Heart right ventricle (tissue), 16 donors: ENCODE data around the gene ERN2. TPM values are rescaled to one million over a fixed set of nuclear protein-coding genes. Genes with fewer than 3 reads are reported as not detected.
A peak's percentile ranks its signal among the peaks of the same experiment; 100 is the strongest.

ENCODE experiments used
- ATAC-seq, 8 donors: fragments of 200-7000 bp; cut with Tn5 transposase; one replicate each; pipeline ENCODE4 v1.9.1; 2020; ENCODE audit warnings: mild to moderate bottlenecking in 8 of 8, moderate library complexity in 8 of 8, moderate number of reproducible peaks in 1 of 8
- DNase-seq, 2 donors: peaks; one replicate each; pipeline ENCODE4 v3.0.0-alpha.2; 2020
- H3K27ac ChIP-seq, 10 donors: fragments of 200-600 bp; sonication (generic) in 2 of 10; one replicate each; pipeline versions ENCODE4 v1.5.0 to v1.8.0; 2020 to 2022; ENCODE audit warnings: mild to moderate bottlenecking in 3 of 10
- H3K27me3 ChIP-seq, 7 donors: fragments of 200-600 bp; one replicate each; pipeline ENCODE4 v1.8.0; 2021 to 2022; ENCODE audit warnings: mild to moderate bottlenecking in 2 of 7
- H3K36me3 ChIP-seq, 9 donors: fragments of 200-600 bp; sonication (generic) in 1 of 9; one replicate each; pipeline versions ENCODE4 v1.5.0 to v1.8.0; 2020 to 2022; ENCODE audit warnings: mild to moderate bottlenecking in 2 of 9
- H3K4me1 ChIP-seq, 9 donors: fragments of 200-600 bp; sonication (generic) in 1 of 9; one replicate each; pipeline versions ENCODE4 v1.5.0 to v1.8.0; 2020 to 2022; ENCODE audit warnings: mild to moderate bottlenecking in 4 of 9
- H3K4me3 ChIP-seq, 10 donors: fragments of 200-600 bp; sonication (generic) in 2 of 10; one replicate each; pipeline versions ENCODE4 v1.5.0 to v1.8.0; 2020 to 2022; ENCODE audit warnings: mild to moderate bottlenecking in 7 of 10, moderate library complexity in 2 of 10
- H3K9me3 ChIP-seq, 11 donors: fragments of 200-600 bp in 10 of 11; sonication (generic) in 2 of 11; one replicate each; pipeline versions ENCODE4 v1.5.0 to v1.8.0; 2013 to 2022; ENCODE audit warnings: mild to moderate bottlenecking in 2 of 11, control low read depth in 1 of 11, moderate library complexity in 1 of 11
- WGBS, 2 donors: extraction: QIAGEN DNeasy Blood & Tissue Kit; methylation state at CpG; one replicate each; pipeline ENCODE4 v1.1.7; 2013; ENCODE audit warnings: inconsistent platforms in 1 of 2; 5-methylcytosine and 5-hydroxymethylcytosine counted together
- intact Hi-C, 10 donors: fragments of 100-400 bp; cut with DNase I; formaldehyde crosslinking; loops; one replicate each; pipeline versions ENCODE4 v1.11.1 to v1.14.2; 2022
- long read RNA-seq, 3 donors: library from polyadenylated mRNA; unstranded; transcript quantifications; one replicate each; pipeline ENCODE4 v2.0.0, GENCODE V29; 2020 to 2021
- polyA plus RNA-seq, 2 donors: library from polyadenylated mRNA; stranded (reverse); fragments of 200-250 nt; gene quantifications; one replicate each; pipeline ENCODE4 v1.2.3, GENCODE V29; 2013
- total RNA-seq, 10 donors: library from RNA; stranded (reverse); fragmentation: NEBNext Ultra II Directional in 3 of 10; extraction: Animal tissue kit (Norgen Biotek cat#: 25700) in 3 of 10; gene quantifications; one replicate each; pipeline versions ENCODE4 v1.2.1 to v1.2.4, GENCODE V29; 2021 to 2023
- TF ChIP-seq, protein P1 (sequence below), 9 donors: fragments of 200-600 bp; sonication (generic) in 2 of 9; IDR thresholded peaks; one replicate each; pipeline versions ENCODE4 v1.5.0 to v1.8.0; 2021 to 2022; ENCODE audit warnings: antibody characterized with exemption in 9 of 9, mild to moderate bottlenecking in 5 of 9, moderate library complexity in 1 of 9
- donor health status: Arrhythmogenic right ventricular cardiomyopathy.
- donor health status: ischemic (EF 13 %, LVEDD 7.1; RV severe dilation, severe dysfunction).
- donor health status: healthy with polysubstance abuse.
- donor health status: DM: no; HTN: yes; CAD: no.
- donor health status: DM: no; HTN: no; CAD: no.
- donor health status: ischemic (EF 25% LVEDD 6.9; RV normal size, moderate dysfunction).
- donor health status: ischemic (EF 25% LVEDD 5.7; RV mildly dilated, moderate dysfunction).
- donor health status: healthy.
- donor health status: DM: yes; HTN: yes; CAD: no.
- donor health status: Ischemic cardiomyopathy.
- donor health status: ischemic (EF 35%, LVEDD 5.7; RV mildly dilated, moderate dysfunction).
- donor health status: nonischemic (EF 11% LVEDD 7.7; RV severe dilation, severe dysfunction).
- donor health status: DM: yes; HTN: yes; CAD: no.
- donor health status: PGD.
- donor health status: ischemic (EF 29% LVEDD 5.4; RV normal size, mild dysfunction).
- donor health status: nonischemic (EF 23%, LVEDD 6.1; RV moderate dilation, normal function).

Gene ERN2
- total RNA-seq (under 1 TPM in 2 of 10 donors, not detected in 8; 0.32 to 0.34 TPM), polyA plus RNA-seq (not detected)
- long read RNA-seq, donor 1 = 0 reads
- long read RNA-seq, donor 2 = 0 reads
- long read RNA-seq, donor 3 = 0 reads

DNA sequence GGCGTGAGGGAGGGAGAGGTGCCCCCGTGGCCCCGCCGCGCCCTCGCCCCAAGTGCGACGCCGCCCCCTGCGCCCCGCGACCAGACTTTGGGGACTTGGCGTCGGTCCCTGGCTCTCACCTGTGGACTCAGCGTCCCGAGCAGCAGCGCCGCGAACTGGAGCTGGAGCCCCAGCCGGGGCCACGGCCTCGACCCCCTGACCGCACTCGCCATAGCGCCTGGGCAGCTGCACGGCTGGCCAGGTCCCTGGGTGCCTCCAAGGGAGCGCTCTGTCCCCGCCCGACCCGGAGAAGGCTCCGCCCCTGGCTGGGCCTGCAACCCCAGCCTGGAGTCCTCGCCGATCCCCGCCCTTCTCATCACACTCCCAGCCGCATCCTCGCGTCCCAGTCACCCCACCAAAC, at the start of gene ERN2:
TSS of gene ERN2 (minus strand) at position 247 of the 400 bp plus-strand sequence. CDS start at position 212, 35 bp downstream.
- DNase-seq (no peak), ATAC-seq (peak in 1 of 8 donors; percentile 44)
- no peaks in the 10 kb centered on the region for H3K36me3 ChIP-seq
- H3K4me1 ChIP-seq = no peaks in the 10 kb centered on the region
- H3K4me3 ChIP-seq = no peak within 1 kb of the TSS
- peaks cover 0 to 23% (median 9%) of the 10 kb centered on the region in 11 donors for H3K9me3 ChIP-seq
- H3K27me3 ChIP-seq = peaks cover 8 to 67% (median 62%) of the 10 kb centered on the region in 7 donors
- intact Hi-C loops = no loop called here
- WGBS, 2 donors = 3 to 4% methylated on average over 37 of the region's 37 CpGs
- H3K27ac ChIP-seq = no peak within 1 kb of the TSS
- TF ChIP-seq, protein P1, sequence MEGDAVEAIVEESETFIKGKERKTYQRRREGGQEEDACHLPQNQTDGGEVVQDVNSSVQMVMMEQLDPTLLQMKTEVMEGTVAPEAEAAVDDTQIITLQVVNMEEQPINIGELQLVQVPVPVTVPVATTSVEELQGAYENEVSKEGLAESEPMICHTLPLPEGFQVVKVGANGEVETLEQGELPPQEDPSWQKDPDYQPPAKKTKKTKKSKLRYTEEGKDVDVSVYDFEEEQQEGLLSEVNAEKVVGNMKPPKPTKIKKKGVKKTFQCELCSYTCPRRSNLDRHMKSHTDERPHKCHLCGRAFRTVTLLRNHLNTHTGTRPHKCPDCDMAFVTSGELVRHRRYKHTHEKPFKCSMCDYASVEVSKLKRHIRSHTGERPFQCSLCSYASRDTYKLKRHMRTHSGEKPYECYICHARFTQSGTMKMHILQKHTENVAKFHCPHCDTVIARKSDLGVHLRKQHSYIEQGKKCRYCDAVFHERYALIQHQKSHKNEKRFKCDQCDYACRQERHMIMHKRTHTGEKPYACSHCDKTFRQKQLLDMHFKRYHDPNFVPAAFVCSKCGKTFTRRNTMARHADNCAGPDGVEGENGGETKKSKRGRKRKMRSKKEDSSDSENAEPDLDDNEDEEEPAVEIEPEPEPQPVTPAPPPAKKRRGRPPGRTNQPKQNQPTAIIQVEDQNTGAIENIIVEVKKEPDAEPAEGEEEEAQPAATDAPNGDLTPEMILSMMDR (IDR thresholded peaks at IDR 0.05) = no peak

DNA sequence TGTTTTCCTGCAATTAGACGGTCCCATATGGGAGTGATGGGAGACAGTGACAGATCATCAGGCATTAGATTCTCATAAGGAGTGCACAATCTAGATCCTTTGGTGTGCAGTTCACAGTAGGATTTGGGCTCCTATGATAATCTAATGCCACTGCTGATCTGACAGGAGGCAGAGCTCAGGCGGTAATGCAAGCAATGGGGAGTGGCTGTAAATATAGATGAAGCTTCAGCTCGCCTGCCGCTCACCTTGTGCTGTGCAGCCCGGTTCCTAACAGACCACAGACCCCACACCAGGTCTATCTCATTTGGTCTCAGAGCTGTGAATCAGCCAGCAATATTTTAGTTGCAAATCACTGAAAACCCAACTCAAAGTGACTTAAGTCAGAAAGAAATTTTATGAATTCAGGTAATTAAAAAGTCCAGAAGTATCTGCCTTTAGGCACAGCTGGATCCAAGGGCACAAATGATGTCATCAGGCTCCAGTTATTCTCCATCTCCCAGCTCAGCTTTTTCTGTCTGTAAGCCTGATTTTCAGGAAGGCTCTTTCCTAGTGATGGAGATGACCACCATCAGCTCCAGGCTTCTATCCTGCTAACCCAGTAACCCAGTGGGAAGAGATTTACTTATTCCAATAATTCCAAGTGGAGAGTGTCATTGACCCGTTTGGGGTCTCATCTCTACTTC, 45.1 kb upstream of the ERN2 start:
- Histone ChIP-seq H3K4me3 (no peak overlapping the region), H3K9me3 (no peaks in the 10 kb centered on the region), H3K27me3 (peaks cover 16 to 76% (median 56%) of the 10 kb centered on the region in 7 donors), H3K36me3 (no peaks in the 10 kb centered on the region), H3K27ac (no peak overlapping the region), H3K4me1 (peaks cover 0 to 13% (median 8%) of the 10 kb centered on the region in 9 donors)
- DNase-seq (no peak), ATAC-seq (no peak)
- TF ChIP-seq, protein P1 (IDR thresholded peaks at IDR 0.05) = no peak
- intact Hi-C loops = no loop called here
- 78 to 85% methylated on average over 6 of the region's 6 CpGs for WGBS, 2 donors

- ATAC-seq (no peak), DNase-seq (no peak)
- TF ChIP-seq, protein P1 (IDR thresholded peaks at IDR 0.05) = no peak
- WGBS, 2 donors = 74 to 81% methylated on average over 9 of the region's 9 CpGs
- Histone ChIP-seq H3K27me3 (peaks cover 16 to 76% (median 60%) of the 10 kb centered on the region in 7 donors), H3K4me1 (peaks cover 0 to 13% (median 8%) of the 10 kb centered on the region in 9 donors), H3K9me3 (no peaks in the 10 kb centered on the region), H3K36me3 (no peaks in the 10 kb centered on the region), H3K4me3 (no peak overlapping the region), H3K27ac (no peak overlapping the region)
- intact Hi-C loops = no loop called here
These were observed 44.1 kb upstream of the ERN2 start for GRCh38 chr16:23757116-23757515.

DNA sequence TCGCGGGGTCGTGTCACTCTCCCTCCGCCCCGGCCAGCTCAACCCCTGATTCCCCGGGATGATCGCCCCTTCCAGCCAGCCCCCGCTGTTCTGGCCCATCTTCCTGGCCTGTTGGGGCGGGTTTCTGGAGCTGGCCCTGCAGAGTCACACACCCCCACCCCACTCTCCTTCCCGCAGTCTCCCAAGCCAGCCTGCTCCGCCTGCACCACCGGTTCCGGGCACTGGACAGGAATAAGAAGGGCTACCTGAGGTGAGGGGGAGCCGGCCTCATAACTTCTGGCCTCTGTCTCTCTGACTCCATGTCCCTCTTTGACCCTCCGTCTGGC, 42.4 kb upstream of the ERN2 start:
- intact Hi-C loops = no loop called here
- no peak for ATAC-seq
- Histone ChIP-seq H3K36me3 (no peaks in the 10 kb centered on the region), H3K4me1 (peaks cover 0 to 13% (median 8%) of the 10 kb centered on the region in 9 donors), H3K27ac (no peak overlapping the region), H3K4me3 (no peak overlapping the region), H3K27me3 (peaks cover 16 to 76% (median 57%) of the 10 kb centered on the region in 7 donors), H3K9me3 (no peaks in the 10 kb centered on the region)
- no peak for DNase-seq
- 24 to 29% methylated on average over 15 of the region's 15 CpGs for WGBS, 2 donors
- TF ChIP-seq, protein P1 (IDR thresholded peaks at IDR 0.05) = no peak
